ENCODE measurements around the gene AKAP5.
A peak's percentile ranks its signal among the peaks of the same experiment; 100 is the strongest.

AKAP5 gene

GRCh38 chr14:64476438-64476837 lies 11.1 kb downstream of the AKAP5 start:
- Histone ChIP-seq H4K91ac (ENCODE audit: low read length) (no peak overlapping the region), H3K9ac (ENCODE audit: low read length) (no peak overlapping the region), H3K4me3 (ENCODE audit: insufficient read depth in 1 of 2, low read depth in 1 of 2, low read length in 2 of 2) (no peak overlapping the region), H2BK12ac (ENCODE audit: low read length in 2 of 2) (no peak overlapping the region), H3K18ac (ENCODE audit: low read depth in 1 of 2, low read length in 2 of 2) (no peak overlapping the region), H3K9me3 (ENCODE audit: control insufficient read depth, low read length) (no peaks in the 10 kb centered on the region), H2BK120ac (ENCODE audit: low read depth, low read length) (no peak overlapping the region), H4K8ac (ENCODE audit: low read length) (no peak overlapping the region), H3K4ac (ENCODE audit: low read depth in 1 of 2, low read length in 2 of 2) (no peak overlapping the region), H3K14ac (ENCODE audit: low read length in 2 of 2) (no peak overlapping the region), H3K27ac (ENCODE audit: low read length, poor library complexity, severe bottlenecking) (no peak overlapping the region), H2BK5ac (ENCODE audit: low read depth, low read length, poor library complexity, severe bottlenecking) (no peak overlapping the region), H3K36me3 (ENCODE audit: control insufficient read depth in 1 of 2, insufficient read depth in 2 of 2, low read depth in 1 of 2, low read length in 2 of 2) (no peaks in the 10 kb centered on the region), H2AFZ (ENCODE audit: low read depth, low read length) (no peak overlapping the region), H2BK15ac (ENCODE audit: low read depth, poor library complexity, severe bottlenecking) (no peak overlapping the region), H3K79me1 (replicated peaks; ENCODE audit: low read length, poor library complexity, severe bottlenecking) (peaks cover 7% of the 10 kb centered on the region), H3K27me3 (ENCODE audit: control insufficient read depth in 1 of 2, insufficient read depth in 1 of 2, low read length in 2 of 2) (no peaks in the 10 kb centered on the region), H3K4me2 (ENCODE audit: low read length, poor library complexity, severe bottlenecking) (no peak overlapping the region), H3K4me1 (ENCODE audit: control insufficient read depth, insufficient read depth, low read depth, low read length) (peaks cover 3% of the 10 kb centered on the region), H2AK5ac (ENCODE audit: low read length, severe bottlenecking) (no peak overlapping the region), H3K23ac (ENCODE audit: low read length in 2 of 2) (no peak overlapping the region)
- no peak for DNase-seq
- WGBS: 90% methylated on average over 8 of the region's 8 CpGs

- peaks cover 3% of the 10 kb centered on the region for H3K4me1 ChIP-seq (ENCODE audit: control insufficient read depth, insufficient read depth, low read depth, low read length)
- no peak overlapping the region for H2BK15ac ChIP-seq (ENCODE audit: low read depth, poor library complexity, severe bottlenecking)
- H2AFZ ChIP-seq (ENCODE audit: low read depth, low read length): no peak overlapping the region
- H4K91ac ChIP-seq (ENCODE audit: low read length): no peak overlapping the region
- no peak overlapping the region for H3K27ac ChIP-seq (ENCODE audit: low read length, poor library complexity, severe bottlenecking)
- no peaks in the 10 kb centered on the region for H3K36me3 ChIP-seq (ENCODE audit: control insufficient read depth in 1 of 2, insufficient read depth in 2 of 2, low read depth in 1 of 2, low read length in 2 of 2)
- H2BK120ac ChIP-seq (ENCODE audit: low read depth, low read length): no peak overlapping the region
- H2BK5ac ChIP-seq (ENCODE audit: low read depth, low read length, poor library complexity, severe bottlenecking): no peak overlapping the region
- no peaks in the 10 kb centered on the region for H3K9me3 ChIP-seq (ENCODE audit: control insufficient read depth, low read length)
- H3K4me3 ChIP-seq (ENCODE audit: insufficient read depth in 1 of 2, low read depth in 1 of 2, low read length in 2 of 2): no peak overlapping the region
- peaks cover 7% of the 10 kb centered on the region for H3K79me1 ChIP-seq (replicated peaks; ENCODE audit: low read length, poor library complexity, severe bottlenecking)
- H2AK5ac ChIP-seq (ENCODE audit: low read length, severe bottlenecking): peak overlapping the region; percentile 86
- no peaks in the 10 kb centered on the region for H3K27me3 ChIP-seq (ENCODE audit: control insufficient read depth in 1 of 2, insufficient read depth in 1 of 2, low read length in 2 of 2)
- no peak overlapping the region for H4K8ac ChIP-seq (ENCODE audit: low read length)
- no peak overlapping the region for H3K4me2 ChIP-seq (ENCODE audit: low read length, poor library complexity, severe bottlenecking)
- H3K18ac ChIP-seq (ENCODE audit: low read depth in 1 of 2, low read length in 2 of 2): no peak overlapping the region
- peak; percentile 34 for DNase-seq
- no peak overlapping the region for H3K4ac ChIP-seq (ENCODE audit: low read depth in 1 of 2, low read length in 2 of 2)
- H3K9ac ChIP-seq (ENCODE audit: low read length): no peak overlapping the region
- no peak overlapping the region for H2BK12ac ChIP-seq (ENCODE audit: low read length in 2 of 2)
- H3K23ac ChIP-seq (ENCODE audit: low read length in 2 of 2): no peak overlapping the region
- no peak overlapping the region for H3K14ac ChIP-seq (ENCODE audit: low read length in 2 of 2)
Measured at GRCh38 chr14:64478634-64479250, 13.4 kb downstream of the AKAP5 start.

GRCh38 chr14:64488590-64489099 lies 23.3 kb downstream of the AKAP5 start:
- Histone ChIP-seq H2BK120ac (ENCODE audit: low read depth, low read length) (no peak overlapping the region), H2BK15ac (ENCODE audit: low read depth, poor library complexity, severe bottlenecking) (no peak overlapping the region), H3K27me3 (ENCODE audit: control insufficient read depth in 1 of 2, insufficient read depth in 1 of 2, low read length in 2 of 2) (no peaks in the 10 kb centered on the region), H2BK12ac (ENCODE audit: low read length in 2 of 2) (no peak overlapping the region), H3K9me3 (ENCODE audit: control insufficient read depth, low read length) (no peaks in the 10 kb centered on the region), H3K4me2 (ENCODE audit: low read length, poor library complexity, severe bottlenecking) (no peak overlapping the region), H2BK5ac (ENCODE audit: low read depth, low read length, poor library complexity, severe bottlenecking) (no peak overlapping the region), H3K23ac (ENCODE audit: low read length in 2 of 2) (no peak overlapping the region), H3K14ac (ENCODE audit: low read length in 2 of 2) (no peak overlapping the region), H3K79me1 (replicated peaks; ENCODE audit: low read length, poor library complexity, severe bottlenecking) (peaks cover 18% of the 10 kb centered on the region), H3K4ac (ENCODE audit: low read depth in 1 of 2, low read length in 2 of 2) (no peak overlapping the region), H2AFZ (ENCODE audit: low read depth, low read length) (no peak overlapping the region), H3K9ac (ENCODE audit: low read length) (no peak overlapping the region), H3K27ac (ENCODE audit: low read length, poor library complexity, severe bottlenecking) (no peak overlapping the region), H3K4me3 (ENCODE audit: insufficient read depth in 1 of 2, low read depth in 1 of 2, low read length in 2 of 2) (no peak overlapping the region), H3K4me1 (ENCODE audit: control insufficient read depth, insufficient read depth, low read depth, low read length) (no peaks in the 10 kb centered on the region), H3K36me3 (ENCODE audit: control insufficient read depth in 1 of 2, insufficient read depth in 2 of 2, low read depth in 1 of 2, low read length in 2 of 2) (peaks cover 15 to 59% of the 10 kb centered on the region in 2 experiments), H4K91ac (ENCODE audit: low read length) (no peak overlapping the region), H4K8ac (ENCODE audit: low read length) (no peak overlapping the region), H3K18ac (ENCODE audit: low read depth in 1 of 2, low read length in 2 of 2) (no peak overlapping the region), H2AK5ac (ENCODE audit: low read length, severe bottlenecking) (no peak overlapping the region)
- DNase-seq: no peak
- 87% methylated on average over 4 of the region's 5 CpGs for WGBS

DNA sequence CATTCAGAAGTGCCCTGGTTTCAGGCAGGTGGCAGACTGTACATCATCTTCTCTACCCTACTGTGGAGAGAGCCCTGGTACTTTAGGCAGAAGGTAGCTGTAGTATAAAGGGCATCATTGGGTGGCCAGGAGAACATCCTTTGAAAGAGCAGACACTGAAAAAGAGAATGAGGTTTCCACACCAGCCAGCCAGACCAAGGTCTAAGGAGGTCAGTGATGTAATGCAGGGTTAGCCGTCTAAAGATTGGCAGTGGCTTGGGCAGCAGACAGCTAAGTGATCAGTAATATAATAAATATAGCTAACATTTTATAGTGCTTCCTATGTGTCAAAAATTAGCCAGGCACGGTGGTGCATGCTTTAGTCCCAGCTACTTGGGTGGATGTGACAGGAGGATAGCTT lies 26.3 kb downstream of the AKAP5 start:
- no peak overlapping the region for H3K4ac ChIP-seq (ENCODE audit: low read depth in 1 of 2, low read length in 2 of 2)
- H3K14ac ChIP-seq (ENCODE audit: low read length in 2 of 2): no peak overlapping the region
- H2BK120ac ChIP-seq (ENCODE audit: low read depth, low read length): no peak overlapping the region
- no peak for DNase-seq
- 100% methylated on average over 1 of the region's 2 CpGs for WGBS
- H3K79me1 ChIP-seq (replicated peaks; ENCODE audit: low read length, poor library complexity, severe bottlenecking): peaks cover 22% of the 10 kb centered on the region
- no peaks in the 10 kb centered on the region for H3K9me3 ChIP-seq (ENCODE audit: control insufficient read depth, low read length)
- H3K4me3 ChIP-seq (ENCODE audit: insufficient read depth in 1 of 2, low read depth in 1 of 2, low read length in 2 of 2): no peak overlapping the region
- H4K91ac ChIP-seq (ENCODE audit: low read length): no peak overlapping the region
- H3K23ac ChIP-seq (ENCODE audit: low read length in 2 of 2): no peak overlapping the region
- no peak overlapping the region for H2BK5ac ChIP-seq (ENCODE audit: low read depth, low read length, poor library complexity, severe bottlenecking)
- H2BK12ac ChIP-seq (ENCODE audit: low read length in 2 of 2): no peak overlapping the region
- H2AFZ ChIP-seq (ENCODE audit: low read depth, low read length): no peak overlapping the region
- no peak overlapping the region for H3K27ac ChIP-seq (ENCODE audit: low read length, poor library complexity, severe bottlenecking)
- no peak overlapping the region for H3K9ac ChIP-seq (ENCODE audit: low read length)
- no peak overlapping the region for H4K8ac ChIP-seq (ENCODE audit: low read length)
- no peaks in the 10 kb centered on the region for H3K4me1 ChIP-seq (ENCODE audit: control insufficient read depth, insufficient read depth, low read depth, low read length)
- H2AK5ac ChIP-seq (ENCODE audit: low read length, severe bottlenecking): no peak overlapping the region
- no peaks in the 10 kb centered on the region for H3K27me3 ChIP-seq (ENCODE audit: control insufficient read depth in 1 of 2, insufficient read depth in 1 of 2, low read length in 2 of 2)
- no peak overlapping the region for H3K18ac ChIP-seq (ENCODE audit: low read depth in 1 of 2, low read length in 2 of 2)
- H3K36me3 ChIP-seq (ENCODE audit: control insufficient read depth in 1 of 2, insufficient read depth in 2 of 2, low read depth in 1 of 2, low read length in 2 of 2): peaks cover 11 to 51% of the 10 kb centered on the region in 2 experiments
- no peak overlapping the region for H2BK15ac ChIP-seq (ENCODE audit: low read depth, poor library complexity, severe bottlenecking)
- H3K4me2 ChIP-seq (ENCODE audit: low read length, poor library complexity, severe bottlenecking): no peak overlapping the region
